ENCODE data around the gene CPTP. TPM values are rescaled to one million over a fixed set of nuclear protein-coding genes. Genes with fewer than 3 reads are reported as not detected.
"Not testable (repeated sequence)": the region's sequence is repeated elsewhere in the genome, so short reads cannot be mapped to it uniquely, and the experiment has no call there.

The CPTP gene
- total RNA-seq, 2 donors from 2014 or later = 35.8 to 54.0 TPM

DNA sequence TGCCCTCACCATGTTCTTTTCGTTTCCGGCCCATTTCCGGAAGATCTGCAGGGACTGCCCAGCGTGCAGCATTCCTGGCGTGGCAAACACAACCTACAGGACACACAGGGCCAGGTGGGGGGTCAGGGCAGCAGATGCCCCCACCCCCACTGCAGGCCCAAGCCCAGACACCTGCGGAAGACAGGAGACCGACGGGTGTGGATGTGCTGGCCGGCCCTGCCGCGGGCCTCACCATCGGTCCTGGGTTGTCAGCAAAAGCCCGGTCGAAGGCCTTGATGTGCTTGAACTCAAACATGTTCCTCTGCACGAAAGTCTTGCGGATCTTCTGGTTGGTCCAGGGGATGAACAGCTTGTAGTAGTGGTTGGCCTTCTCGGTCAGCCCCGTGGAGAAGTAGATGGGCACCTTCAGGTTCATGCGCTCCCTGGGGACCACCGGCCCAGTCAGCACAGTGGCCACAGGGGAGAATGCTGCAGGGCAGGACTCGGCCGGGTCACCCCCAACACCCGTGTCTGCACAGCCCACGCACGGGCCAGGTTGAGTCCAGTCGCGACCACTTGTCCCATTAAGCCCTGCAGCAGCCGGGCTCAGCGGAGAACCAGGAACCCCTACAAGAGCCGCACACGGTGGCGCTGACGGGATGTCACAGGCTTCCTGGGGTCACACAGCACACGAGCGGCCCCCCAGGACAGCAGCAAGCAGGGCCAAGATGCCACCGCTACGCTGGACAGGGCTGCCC is 10.9 kb upstream of the CPTP start:
- 85% methylated on average over 28 of the region's 37 CpGs for WGBS
- intact Hi-C loops (cut with DNase I) = no loop called here
- DNase-seq (ENCODE audit: low spot score) = no peak
- no peaks in the 10 kb centered on the region for H3K9me3 ChIP-seq
- no peak overlapping the region for H3K27ac ChIP-seq
- no peaks in the 10 kb centered on the region for H3K27me3 ChIP-seq (replicated peaks; ENCODE audit: insufficient read depth)
- TF ChIP-seq, protein P1, sequence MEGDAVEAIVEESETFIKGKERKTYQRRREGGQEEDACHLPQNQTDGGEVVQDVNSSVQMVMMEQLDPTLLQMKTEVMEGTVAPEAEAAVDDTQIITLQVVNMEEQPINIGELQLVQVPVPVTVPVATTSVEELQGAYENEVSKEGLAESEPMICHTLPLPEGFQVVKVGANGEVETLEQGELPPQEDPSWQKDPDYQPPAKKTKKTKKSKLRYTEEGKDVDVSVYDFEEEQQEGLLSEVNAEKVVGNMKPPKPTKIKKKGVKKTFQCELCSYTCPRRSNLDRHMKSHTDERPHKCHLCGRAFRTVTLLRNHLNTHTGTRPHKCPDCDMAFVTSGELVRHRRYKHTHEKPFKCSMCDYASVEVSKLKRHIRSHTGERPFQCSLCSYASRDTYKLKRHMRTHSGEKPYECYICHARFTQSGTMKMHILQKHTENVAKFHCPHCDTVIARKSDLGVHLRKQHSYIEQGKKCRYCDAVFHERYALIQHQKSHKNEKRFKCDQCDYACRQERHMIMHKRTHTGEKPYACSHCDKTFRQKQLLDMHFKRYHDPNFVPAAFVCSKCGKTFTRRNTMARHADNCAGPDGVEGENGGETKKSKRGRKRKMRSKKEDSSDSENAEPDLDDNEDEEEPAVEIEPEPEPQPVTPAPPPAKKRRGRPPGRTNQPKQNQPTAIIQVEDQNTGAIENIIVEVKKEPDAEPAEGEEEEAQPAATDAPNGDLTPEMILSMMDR (IDR thresholded peaks at IDR 0.05) = no peak
- TF ChIP-seq POLR2AphosphoS5 (IDR thresholded peaks at IDR 0.05) = no peak
- TF ChIP-seq POLR2A (IDR thresholded peaks at IDR 0.05) = no peak
- peaks cover 23% of the 10 kb centered on the region for H3K4me1 ChIP-seq (replicated peaks)
- peaks cover 0 to 33% of the 10 kb centered on the region in 2 donors for H3K36me3 ChIP-seq
- no peak overlapping the region for H3K4me3 ChIP-seq

DNA sequence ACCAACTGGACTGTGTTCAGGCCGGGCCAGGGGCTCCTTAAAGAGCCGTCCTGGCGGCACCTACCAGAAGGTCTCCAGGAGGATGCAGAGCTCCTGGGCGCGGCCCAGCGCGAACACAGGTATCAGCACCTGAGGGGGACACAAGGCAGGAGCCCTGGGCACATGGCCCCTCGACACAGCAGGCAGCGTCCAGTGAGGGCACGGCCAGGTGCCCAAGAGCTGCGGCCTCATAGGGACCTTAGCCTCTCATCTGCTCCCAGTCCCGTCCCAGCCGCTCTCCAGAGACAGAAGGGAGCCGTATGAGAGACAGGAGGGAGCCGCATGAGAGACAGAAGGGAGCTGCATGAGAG is 10.4 kb upstream of the CPTP start:
- Histone ChIP-seq H3K9me3 (no peaks in the 10 kb centered on the region), H3K27me3 (replicated peaks; ENCODE audit: insufficient read depth) (no peaks in the 10 kb centered on the region), H3K36me3 (peaks cover 0 to 38% of the 10 kb centered on the region in 2 donors), H3K4me3 (no peak overlapping the region), H3K4me1 (replicated peaks) (peaks cover 25% of the 10 kb centered on the region), H3K27ac (no peak overlapping the region)
- 87% methylated on average over 15 of the region's 15 CpGs for WGBS
- DNase-seq (ENCODE audit: low spot score) = no peak
- TF ChIP-seq, protein P1 (IDR thresholded peaks at IDR 0.05) = no peak
- TF ChIP-seq POLR2A (IDR thresholded peaks at IDR 0.05) (no peak), POLR2AphosphoS5 (IDR thresholded peaks at IDR 0.05) (no peak)
- intact Hi-C loops (cut with DNase I) = no loop called here

DNA sequence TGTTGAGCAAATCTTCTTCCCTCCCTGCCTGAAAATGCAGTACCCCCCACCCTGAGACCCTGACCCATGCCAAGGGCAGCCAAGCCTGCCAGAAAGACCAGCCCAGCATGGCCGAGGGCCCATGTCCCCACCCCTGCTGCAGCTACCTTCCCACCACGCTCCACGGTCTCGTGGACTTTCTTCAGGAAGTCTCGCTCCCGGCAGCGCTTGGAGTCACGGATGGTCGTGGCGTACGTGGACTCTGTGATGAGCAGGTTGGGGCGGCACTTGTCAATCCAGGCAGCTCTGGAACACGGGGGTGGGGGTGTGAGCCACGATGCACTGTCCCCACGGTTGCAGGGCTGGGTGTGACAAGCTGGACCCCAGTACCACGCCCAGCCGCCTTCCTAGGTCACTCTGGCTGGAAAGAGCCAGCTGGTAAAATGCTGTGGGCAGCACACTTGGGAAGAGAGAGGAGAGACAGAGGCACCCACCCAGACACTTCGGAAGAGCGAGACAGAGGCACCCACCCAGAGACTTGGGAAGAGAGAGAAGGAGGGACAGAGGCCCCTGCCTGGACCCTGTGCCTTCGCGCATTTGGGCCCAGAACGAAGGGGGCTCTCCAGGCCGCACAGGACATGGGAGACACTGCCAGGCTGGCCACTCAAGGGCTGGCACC is 9.8 kb upstream of the CPTP start:
- Histone ChIP-seq H3K4me3 (no peak overlapping the region), H3K27ac (no peak overlapping the region), H3K36me3 (peaks cover 0 to 39% of the 10 kb centered on the region in 2 donors), H3K27me3 (replicated peaks; ENCODE audit: insufficient read depth) (no peaks in the 10 kb centered on the region), H3K4me1 (replicated peaks) (peaks cover 19% of the 10 kb centered on the region), H3K9me3 (no peaks in the 10 kb centered on the region)
- intact Hi-C loops (cut with DNase I) = no loop called here
- 91% methylated on average over 23 of the region's 23 CpGs for WGBS
- no peak for DNase-seq (ENCODE audit: low spot score)
- TF ChIP-seq, protein P1 (IDR thresholded peaks at IDR 0.05) = no peak
- TF ChIP-seq POLR2AphosphoS5 (IDR thresholded peaks at IDR 0.05) (no peak), POLR2A (IDR thresholded peaks at IDR 0.05) (no peak)

DNA sequence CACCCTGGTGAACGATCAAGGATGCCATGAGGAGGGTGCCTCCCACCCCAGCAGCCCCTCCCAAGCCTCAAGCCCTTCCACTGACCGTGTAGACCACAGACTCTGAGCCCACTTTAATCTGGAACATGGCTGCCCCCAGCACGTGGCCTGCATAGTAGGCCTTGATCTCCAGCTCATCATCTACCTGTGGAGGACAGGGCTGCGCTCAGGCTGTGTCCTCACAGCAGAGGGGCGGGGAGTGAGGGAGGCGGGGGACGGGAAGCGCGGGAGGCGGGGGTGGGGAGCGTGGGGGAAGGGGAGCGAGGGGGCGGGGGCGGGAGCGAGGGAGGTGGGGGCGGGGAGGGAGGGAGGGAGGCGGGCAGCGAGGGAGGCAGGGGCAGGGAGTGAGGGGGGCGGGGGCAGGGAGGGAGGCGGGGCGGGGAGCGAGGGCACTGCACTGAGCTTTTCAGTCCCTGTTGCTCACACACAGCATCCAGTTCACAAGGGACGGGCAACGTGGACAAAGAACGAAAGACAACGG is 9.1 kb upstream of the CPTP start:
- Histone ChIP-seq H3K27me3 (replicated peaks; ENCODE audit: insufficient read depth) (no peaks in the 10 kb centered on the region), H3K36me3 (peaks cover 0 to 39% of the 10 kb centered on the region in 2 donors), H3K4me1 (replicated peaks) (peaks cover 12% of the 10 kb centered on the region), H3K4me3 (no peak overlapping the region), H3K27ac (no peak overlapping the region), H3K9me3 (no peaks in the 10 kb centered on the region)
- DNase-seq (ENCODE audit: low spot score) = no peak
- TF ChIP-seq, protein P1 (IDR thresholded peaks at IDR 0.05) = no peak
- TF ChIP-seq POLR2A (IDR thresholded peaks at IDR 0.05) (no peak), POLR2AphosphoS5 (IDR thresholded peaks at IDR 0.05) (no peak)
- intact Hi-C loops (cut with DNase I) = no loop called here
- WGBS = 52% methylated on average over 15 of the region's 26 CpGs

DNA sequence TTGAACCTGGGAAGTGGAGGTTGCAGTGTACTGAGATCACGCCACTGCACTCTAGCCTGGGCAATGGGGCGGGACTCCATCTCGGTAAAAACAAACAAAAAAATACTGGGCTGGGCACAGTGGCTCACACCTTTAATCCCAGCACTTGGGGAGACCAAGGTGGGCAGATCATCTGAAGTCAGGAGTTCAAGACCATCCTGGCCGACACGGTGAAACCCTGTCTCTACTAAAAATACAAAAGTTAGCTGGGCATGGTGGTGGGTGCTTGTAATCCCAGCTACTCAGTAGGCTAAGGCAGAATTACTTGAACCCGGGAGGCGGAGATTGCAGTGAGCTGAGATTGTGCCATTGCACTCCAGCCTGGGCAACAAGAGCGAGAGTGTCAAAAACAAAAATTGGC is 8.4 kb upstream of the CPTP start:
- H3K9me3 ChIP-seq; intact Hi-C loops (cut with DNase I); H3K27me3 ChIP-seq (replicated peaks; ENCODE audit: insufficient read depth); H3K27ac ChIP-seq; DNase-seq (ENCODE audit: low spot score); H3K4me3 ChIP-seq: not testable (repeated sequence)
- 86% methylated on average over 8 of the region's 8 CpGs for WGBS
- Histone ChIP-seq H3K36me3 (peaks cover 0 to 36% of the 10 kb centered on the region in 2 donors), H3K4me1 (replicated peaks) (peaks cover 12% of the 10 kb centered on the region)

Data from prostate gland (tissue), 2 donors.